Cardiac septum (tissue), 1 donor: ENCODE results near the gene TAGLN2. TPM values are rescaled to one million over a fixed set of nuclear protein-coding genes. Genes with fewer than 3 reads are reported as not detected.

Experiments
- microRNA-seq: library from miRNA; unstranded; fragments of <30 nt; microRNA quantifications from one replicate; pipeline ENCODE4 v1.2.0, GENCODE V29; 2020
- total RNA-seq: library from RNA; stranded (reverse); fragmentation: NEBNext Ultra II Directional; extraction: Animal tissue kit (Norgen Biotek cat#: 25700); gene quantifications from one replicate; pipeline ENCODE4 v1.2.1, GENCODE V29; 2021
- donor health status: DM: no; HTN: no; CAD: no.

TAGLN2 gene
- total RNA-seq, 1 donor from 2014 or later: 103 TPM

Small RNAs within 50 kb of the gene (microRNA-seq; reads per million reads assigned to microRNA genes)
- gene MIR4259: not detected

Other genes starting within 250 kb of the TAGLN2 start
- not detected for gene CRP, start 210.9 kb downstream of the TAGLN2 start, total RNA-seq
- 12.7 TPM for gene DUSP23, start 144.5 kb downstream of the TAGLN2 start, total RNA-seq
- 0.16 TPM for gene FCRL6, start 123.1 kb downstream of the TAGLN2 start, total RNA-seq
- gene SLAMF8, start 98.6 kb downstream of the TAGLN2 start, total RNA-seq: 1.5 TPM
- gene VSIG8, start 62.9 kb downstream of the TAGLN2 start, total RNA-seq: not detected
- gene CFAP45, start 25.3 kb downstream of the TAGLN2 start, total RNA-seq: 0.32 TPM
- not detected for gene IGSF9, start 20.1 kb upstream of the TAGLN2 start, total RNA-seq
- not detected for gene SLAMF9, start 28.7 kb upstream of the TAGLN2 start, total RNA-seq
- gene PIGM, start 106.5 kb upstream of the TAGLN2 start, total RNA-seq: 2.3 TPM
- 0.05 TPM for gene KCNJ10, start 144.7 kb upstream of the TAGLN2 start, total RNA-seq
- not detected for gene KCNJ9, start 156.0 kb upstream of the TAGLN2 start, total RNA-seq
- 29.7 TPM for gene IGSF8, start 173.1 kb upstream of the TAGLN2 start, total RNA-seq
- gene ATP1A2, start 190.3 kb upstream of the TAGLN2 start, total RNA-seq: 147 TPM
- gene ATP1A4, start 226.1 kb upstream of the TAGLN2 start, total RNA-seq: 1.0 TPM